Measurements from ENCODE around the gene GOLIM4. TPM values are rescaled to one million over a fixed set of nuclear protein-coding genes. Genes with fewer than 3 reads are reported as not detected.

GOLIM4 gene
- total and polyA plus RNA-seq, 2 experiments from 2014 or later: 45.3 to 67.2 TPM

GRCh38 chr3:168093790-168094189 is 1.9 kb downstream of the GOLIM4 start:
- no peak for DNase-seq (ENCODE audit: low spot score)
- Histone ChIP-seq H3K9me3 (ENCODE audit: low read depth) (no peaks in the 10 kb centered on the region), H3K27me3 (no peaks in the 10 kb centered on the region), H3K27ac (peak overlapping the region; percentile 94), H3K4me2 (peak overlapping the region; percentile 85), H3K4me1 (ENCODE audit: insufficient read depth) (peaks cover 21% of the 10 kb centered on the region), H3K36me3 (replicated peaks; ENCODE audit: insufficient read depth, low read depth) (no peaks in the 10 kb centered on the region), H2AFZ (no peak overlapping the region), H3K9me2 (replicated peaks; ENCODE audit: insufficient read depth) (no peaks in the 10 kb centered on the region), H3K4me3 (peak overlapping the region; percentile 89), H3K79me2 (peaks cover 61% of the 10 kb centered on the region), H4K20me1 (ENCODE audit: insufficient read depth, poor library complexity, severe bottlenecking) (peaks cover 4% of the 10 kb centered on the region)
- TF ChIP-seq EZH2phosphoT487 (IDR thresholded peaks at IDR 0.05; ENCODE audit: low read depth, severe bottlenecking, unreplicated experiment): no peak
- TF ChIP-seq EZH2 (IDR thresholded peaks at IDR 0.05; ENCODE audit: borderline replicate concordance): no peak
- TF ChIP-seq, protein P1, sequence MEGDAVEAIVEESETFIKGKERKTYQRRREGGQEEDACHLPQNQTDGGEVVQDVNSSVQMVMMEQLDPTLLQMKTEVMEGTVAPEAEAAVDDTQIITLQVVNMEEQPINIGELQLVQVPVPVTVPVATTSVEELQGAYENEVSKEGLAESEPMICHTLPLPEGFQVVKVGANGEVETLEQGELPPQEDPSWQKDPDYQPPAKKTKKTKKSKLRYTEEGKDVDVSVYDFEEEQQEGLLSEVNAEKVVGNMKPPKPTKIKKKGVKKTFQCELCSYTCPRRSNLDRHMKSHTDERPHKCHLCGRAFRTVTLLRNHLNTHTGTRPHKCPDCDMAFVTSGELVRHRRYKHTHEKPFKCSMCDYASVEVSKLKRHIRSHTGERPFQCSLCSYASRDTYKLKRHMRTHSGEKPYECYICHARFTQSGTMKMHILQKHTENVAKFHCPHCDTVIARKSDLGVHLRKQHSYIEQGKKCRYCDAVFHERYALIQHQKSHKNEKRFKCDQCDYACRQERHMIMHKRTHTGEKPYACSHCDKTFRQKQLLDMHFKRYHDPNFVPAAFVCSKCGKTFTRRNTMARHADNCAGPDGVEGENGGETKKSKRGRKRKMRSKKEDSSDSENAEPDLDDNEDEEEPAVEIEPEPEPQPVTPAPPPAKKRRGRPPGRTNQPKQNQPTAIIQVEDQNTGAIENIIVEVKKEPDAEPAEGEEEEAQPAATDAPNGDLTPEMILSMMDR (IDR thresholded peaks at IDR 0.05; ENCODE audit: poor library complexity): no peak
- 23% methylated on average over 3 of the region's 3 CpGs for WGBS (ENCODE audit: low lambda C conversion rate, missing lambda C conversion rate)

DNA sequence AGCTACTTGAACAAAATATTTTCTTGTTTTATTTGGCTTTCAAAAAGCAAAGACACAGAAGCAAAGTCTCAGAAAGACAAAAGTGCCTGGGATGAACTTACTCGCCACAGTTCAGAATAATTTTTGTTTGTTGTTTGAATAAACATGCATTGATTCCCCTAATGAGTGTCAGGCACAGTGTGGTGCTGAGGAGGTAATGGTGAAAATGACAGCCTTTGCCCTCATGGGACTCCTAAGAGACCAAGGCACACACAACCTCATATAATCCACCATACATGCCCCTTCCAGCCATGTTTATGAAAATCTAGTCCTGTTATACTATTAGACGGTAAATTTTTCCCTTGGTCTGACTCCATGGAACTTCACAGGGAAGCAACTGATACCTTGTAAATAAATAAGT is 2.5 kb downstream of the GOLIM4 start:
- H3K9me2 ChIP-seq (replicated peaks; ENCODE audit: insufficient read depth): no peaks in the 10 kb centered on the region
- DNase-seq (ENCODE audit: low spot score): no peak
- peaks cover 67% of the 10 kb centered on the region for H3K79me2 ChIP-seq
- H3K4me2 ChIP-seq: peak overlapping the region; percentile 85
- H2AFZ ChIP-seq: no peak overlapping the region
- no peak for TF ChIP-seq EZH2 (IDR thresholded peaks at IDR 0.05; ENCODE audit: borderline replicate concordance)
- no peak for TF ChIP-seq EZH2phosphoT487 (IDR thresholded peaks at IDR 0.05; ENCODE audit: low read depth, severe bottlenecking, unreplicated experiment)
- TF ChIP-seq, protein P1 (IDR thresholded peaks at IDR 0.05; ENCODE audit: poor library complexity): no peak
- no peaks in the 10 kb centered on the region for H3K9me3 ChIP-seq (ENCODE audit: low read depth)
- no peaks in the 10 kb centered on the region for H3K27me3 ChIP-seq
- H3K27ac ChIP-seq: peak overlapping the region; percentile 94
- peaks cover 8% of the 10 kb centered on the region for H4K20me1 ChIP-seq (ENCODE audit: insufficient read depth, poor library complexity, severe bottlenecking)
- H3K4me1 ChIP-seq (ENCODE audit: insufficient read depth): peaks cover 27% of the 10 kb centered on the region
- 31% methylated on average over 2 of the region's 2 CpGs for WGBS (ENCODE audit: low lambda C conversion rate, missing lambda C conversion rate)
- H3K36me3 ChIP-seq (replicated peaks; ENCODE audit: insufficient read depth, low read depth): no peaks in the 10 kb centered on the region
- H3K4me3 ChIP-seq: peak overlapping the region; percentile 89

GRCh38 chr3:168091941-168092340 is 3.8 kb downstream of the GOLIM4 start:
- Histone ChIP-seq H3K9me3 (ENCODE audit: low read depth) (no peaks in the 10 kb centered on the region), H3K4me1 (ENCODE audit: insufficient read depth) (peaks cover 38% of the 10 kb centered on the region), H3K4me3 (no peak overlapping the region), H4K20me1 (ENCODE audit: insufficient read depth, poor library complexity, severe bottlenecking) (peaks cover 13% of the 10 kb centered on the region), H3K4me2 (peak overlapping the region; percentile 85), H3K79me2 (peaks cover 80% of the 10 kb centered on the region), H3K27me3 (no peaks in the 10 kb centered on the region), H3K36me3 (replicated peaks; ENCODE audit: insufficient read depth, low read depth) (no peaks in the 10 kb centered on the region), H3K27ac (peak overlapping the region; percentile 26), H3K9me2 (replicated peaks; ENCODE audit: insufficient read depth) (no peaks in the 10 kb centered on the region), H2AFZ (no peak overlapping the region)
- TF ChIP-seq EZH2phosphoT487 (IDR thresholded peaks at IDR 0.05; ENCODE audit: low read depth, severe bottlenecking, unreplicated experiment): no peak
- no peak for TF ChIP-seq EZH2 (IDR thresholded peaks at IDR 0.05; ENCODE audit: borderline replicate concordance)
- TF ChIP-seq, protein P1 (IDR thresholded peaks at IDR 0.05; ENCODE audit: poor library complexity): no peak
- no peak for DNase-seq (ENCODE audit: low spot score)
